HG02588 (cell line): ENCODE measurements around the gene TMEM72.

Experiments
- ATAC-seq: cut with Tn5 transposase; IDR thresholded peaks from one replicate; pipeline ENCODE4 v1.9.1; 2021; ENCODE audit warnings: mild to moderate bottlenecking, moderate library complexity; ENCODE audit not compliant: unreplicated experiment

Gene TMEM72

GRCh38 chr10:44932517-44933450 is 21.6 kb downstream of the TMEM72 start:
- peak; percentile 98 for ATAC-seq

- no peak for ATAC-seq
Measured at GRCh38 chr10:44933451-44934321, 22.5 kb downstream of the TMEM72 start.

- no peak for ATAC-seq
Measured at GRCh38 chr10:44934416-44935200, 23.5 kb downstream of the TMEM72 start.

GRCh38 chr10:44935201-44935965 is 24.2 kb downstream of the TMEM72 start:
- no peak for ATAC-seq

GRCh38 chr10:44935966-44936295 is 24.8 kb downstream of the TMEM72 start:
- no peak for ATAC-seq

- ATAC-seq: no peak
Measured at GRCh38 chr10:44936314-44936975, 25.3 kb downstream of the TMEM72 start.

- ATAC-seq: no peak
Measured at GRCh38 chr10:44937196-44938005, 26.3 kb downstream of the TMEM72 start.

- ATAC-seq: no peak
Measured at GRCh38 chr10:44938956-44939355, 27.8 kb downstream of the TMEM72 start.

GRCh38 chr10:44939691-44940401 is 28.7 kb downstream of the TMEM72 start:
- ATAC-seq: no peak

GRCh38 chr10:44944354-44944753 is 33.2 kb downstream of the TMEM72 start:
- ATAC-seq: no peak

- peak; percentile 63 for ATAC-seq
Measured at GRCh38 chr10:44946205-44946604, 35.1 kb downstream of the TMEM72 start.

GRCh38 chr10:44947371-44948152 is 36.4 kb downstream of the TMEM72 start:
- peak; percentile 62 for ATAC-seq

GRCh38 chr10:44948642-44949041 is 37.5 kb downstream of the TMEM72 start:
- ATAC-seq: no peak

GRCh38 chr10:44949127-44949802 is 38.1 kb downstream of the TMEM72 start:
- no peak for ATAC-seq

- no peak for ATAC-seq
Measured at GRCh38 chr10:44949915-44950314, 38.8 kb downstream of the TMEM72 start.

GRCh38 chr10:44950326-44951225 is 39.4 kb downstream of the TMEM72 start:
- ATAC-seq: no peak
